Measurements from ENCODE around the gene UGT1A9.

UGT1A9 gene

DNA sequence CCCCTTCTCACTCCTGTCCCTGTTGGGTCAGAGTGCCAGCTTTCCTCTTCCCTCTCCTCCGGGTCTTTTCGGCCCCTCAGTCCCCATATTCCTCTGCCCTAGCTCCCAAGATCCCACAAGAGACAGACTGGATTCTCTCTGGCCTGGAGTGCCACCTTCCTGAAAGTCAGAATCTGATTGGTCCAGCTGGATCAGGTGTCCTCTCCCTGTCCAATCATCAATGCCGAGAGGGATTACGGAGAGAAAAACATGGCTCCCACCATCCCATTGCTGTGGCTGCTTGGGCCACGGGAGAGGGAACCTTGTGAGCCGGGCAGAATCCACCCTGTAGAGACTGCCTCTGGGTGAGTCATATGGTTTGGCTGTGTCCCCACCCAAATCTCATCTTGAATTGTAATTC lies 103.7 kb downstream of the UGT1A9 start:
- ChIA-PET POLR2A (no interaction called here), CTCF (no interaction called here)
- TF ChIP-seq LEF1 (IDR thresholded peaks at IDR 0.05; ENCODE audit: borderline replicate concordance) (no peak), ZNF384 (IDR thresholded peaks at IDR 0.05) (no peak), BHLHE40 (IDR thresholded peaks at IDR 0.05; ENCODE audit: borderline replicate concordance) (no peak), FOXA1 (IDR thresholded peaks at IDR 0.05) (no peak), CTBP1 (IDR thresholded peaks at IDR 0.05; ENCODE audit: borderline replicate concordance) (no peak), HDGF (IDR thresholded peaks at IDR 0.05; ENCODE audit: borderline replicate concordance) (no peak), NFRKB (IDR thresholded peaks at IDR 0.05) (no peak), SP1 (IDR thresholded peaks at IDR 0.05) (no peak), L3MBTL2 (conservative IDR thresholded peaks at IDR 0.05) (no peak), TARDBP (IDR thresholded peaks at IDR 0.05) (no peak)
- TF ChIP-seq, protein P1, sequence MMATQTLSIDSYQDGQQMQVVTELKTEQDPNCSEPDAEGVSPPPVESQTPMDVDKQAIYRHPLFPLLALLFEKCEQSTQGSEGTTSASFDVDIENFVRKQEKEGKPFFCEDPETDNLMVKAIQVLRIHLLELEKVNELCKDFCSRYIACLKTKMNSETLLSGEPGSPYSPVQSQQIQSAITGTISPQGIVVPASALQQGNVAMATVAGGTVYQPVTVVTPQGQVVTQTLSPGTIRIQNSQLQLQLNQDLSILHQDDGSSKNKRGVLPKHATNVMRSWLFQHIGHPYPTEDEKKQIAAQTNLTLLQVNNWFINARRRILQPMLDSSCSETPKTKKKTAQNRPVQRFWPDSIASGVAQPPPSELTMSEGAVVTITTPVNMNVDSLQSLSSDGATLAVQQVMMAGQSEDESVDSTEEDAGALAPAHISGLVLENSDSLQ (IDR thresholded peaks at IDR 0.05) = no peak
- DNase-seq (ENCODE audit: extremely low spot score) = no peak

DNA sequence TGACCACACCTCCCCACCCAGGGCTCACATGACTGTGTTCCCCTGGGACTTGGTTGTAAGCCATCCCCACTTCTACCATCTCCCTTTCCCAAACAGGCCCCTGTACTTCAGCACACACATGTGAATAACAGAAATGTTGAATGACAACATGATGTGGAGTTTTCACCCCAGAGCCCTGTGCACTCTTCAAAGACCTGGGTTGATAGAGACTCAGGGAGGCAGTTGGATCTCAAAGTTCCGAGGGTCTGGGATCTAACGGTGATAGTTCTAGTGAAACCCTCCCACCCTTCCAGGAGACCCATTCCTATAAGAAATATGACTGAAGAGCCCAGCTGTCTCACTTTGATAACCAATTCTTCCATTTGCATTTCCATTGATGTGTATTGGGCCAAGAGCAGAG lies 106.3 kb downstream of the UGT1A9 start, which contains the start of gene MROH2A:
TSS of gene MROH2A (plus strand) at position 301 of the 400 bp plus-strand sequence. CDS start 1,029 bp downstream, outside the sequence.
- DNase-seq (ENCODE audit: extremely low spot score) = no peak
- CTCF ChIA-PET = no interaction called here
- POLR2A ChIA-PET = no interaction called here
- TF ChIP-seq FOXA1 (IDR thresholded peaks at IDR 0.05) (no peak), L3MBTL2 (conservative IDR thresholded peaks at IDR 0.05) (no peak), SUZ12 (IDR thresholded peaks at IDR 0.05) (no peak), ZNF384 (IDR thresholded peaks at IDR 0.05) (no peak), CTBP1 (IDR thresholded peaks at IDR 0.05; ENCODE audit: borderline replicate concordance) (no peak)

DNA sequence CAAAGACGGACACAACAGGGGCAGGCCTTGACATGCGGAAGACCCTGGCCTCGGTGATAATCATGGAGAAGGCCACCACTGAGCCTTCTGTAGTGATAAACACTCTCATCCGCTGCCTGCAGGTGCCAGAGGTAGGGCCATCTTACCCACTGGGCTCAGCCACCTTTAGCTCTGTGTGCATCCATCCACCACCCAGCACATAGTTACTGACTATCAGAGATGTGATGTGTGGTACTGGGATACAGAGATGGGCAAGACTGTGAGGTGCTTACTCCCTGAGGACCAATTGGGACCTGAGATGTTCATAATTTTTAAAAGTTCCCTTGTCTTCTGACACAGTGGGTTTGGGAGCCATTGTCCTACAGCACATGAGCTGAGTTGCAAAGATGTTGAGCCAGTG lies 108.0 kb downstream of the UGT1A9 start:
- POLR2A ChIA-PET = no interaction called here

DNA sequence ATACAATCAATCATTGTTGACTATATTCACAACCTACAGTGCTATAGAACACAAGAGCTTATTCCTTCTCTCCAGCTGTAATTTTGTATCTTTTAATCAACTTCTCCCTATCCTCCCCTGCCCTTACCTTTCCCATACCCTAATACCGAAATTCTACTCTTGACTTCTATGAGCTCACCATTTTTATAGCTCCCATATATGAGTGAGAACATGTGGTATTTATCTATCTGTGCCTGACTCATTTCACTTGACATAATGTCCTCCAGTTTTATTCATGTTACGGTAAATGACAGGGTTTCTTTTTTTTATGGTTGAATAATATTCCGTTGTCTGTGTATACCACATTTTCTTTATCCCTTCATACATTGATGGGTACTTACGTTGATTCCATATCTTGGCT lies 109.1 kb downstream of the UGT1A9 start:
- no peak for DNase-seq (ENCODE audit: extremely low spot score)
- POLR2A ChIA-PET = no interaction called here
- TF ChIP-seq HDGF (IDR thresholded peaks at IDR 0.05; ENCODE audit: borderline replicate concordance) (no peak), ARNT (IDR thresholded peaks at IDR 0.05) (no peak), NFRKB (IDR thresholded peaks at IDR 0.05) (no peak), FOXA1 (IDR thresholded peaks at IDR 0.05) (no peak), TARDBP (IDR thresholded peaks at IDR 0.05) (no peak), ELF4 (IDR thresholded peaks at IDR 0.05) (no peak), SUZ12 (IDR thresholded peaks at IDR 0.05) (no peak), ZNF384 (IDR thresholded peaks at IDR 0.05) (no peak), BHLHE40 (IDR thresholded peaks at IDR 0.05; ENCODE audit: borderline replicate concordance) (no peak), FOXK2 (IDR thresholded peaks at IDR 0.05) (no peak), L3MBTL2 (conservative IDR thresholded peaks at IDR 0.05) (no peak), FOXM1 (IDR thresholded peaks at IDR 0.05; ENCODE audit: borderline replicate concordance) (no peak), LEF1 (IDR thresholded peaks at IDR 0.05; ENCODE audit: borderline replicate concordance) (no peak), CTBP1 (IDR thresholded peaks at IDR 0.05; ENCODE audit: borderline replicate concordance) (no peak), SP1 (IDR thresholded peaks at IDR 0.05) (no peak)
- TF ChIP-seq, protein P1 (IDR thresholded peaks at IDR 0.05) = no peak
- CTCF ChIA-PET = interaction anchor here (0.6 kb wide), 1 partner anchor 1168 kb away, joined by 3 read pairs; no protein-coding TSS in a partner anchor

More for the DNA sequence above, 108.0 kb downstream of the UGT1A9 start:
- DNase-seq (ENCODE audit: extremely low spot score) = no peak
- CTCF ChIA-PET = no interaction called here
- TF ChIP-seq HDGF (IDR thresholded peaks at IDR 0.05; ENCODE audit: borderline replicate concordance) = no peak
- TF ChIP-seq ARNT (IDR thresholded peaks at IDR 0.05) = no peak
- no peak for TF ChIP-seq CTBP1 (IDR thresholded peaks at IDR 0.05; ENCODE audit: borderline replicate concordance)
- TF ChIP-seq FOXA1 (IDR thresholded peaks at IDR 0.05) = no peak

DNA sequence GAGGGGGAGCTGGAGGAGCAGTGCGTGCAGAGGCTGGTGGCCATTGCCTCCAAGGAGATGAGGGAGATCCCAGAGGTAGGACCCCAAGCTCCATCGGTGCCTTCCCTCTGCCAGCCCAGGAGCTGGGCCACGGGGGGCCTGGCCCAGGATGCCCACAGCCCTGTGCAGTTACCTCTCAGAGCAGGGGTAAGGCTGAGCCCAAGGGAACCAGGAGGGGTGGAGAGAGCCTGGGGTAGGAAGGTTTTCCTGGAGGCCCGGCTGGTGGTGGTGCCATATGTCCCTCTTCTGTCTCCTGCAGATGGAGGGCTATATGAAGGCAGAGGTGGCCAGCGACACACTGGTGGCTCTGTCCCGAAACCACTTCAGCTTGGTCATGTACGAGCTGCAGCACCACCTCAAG lies 117.9 kb downstream of the UGT1A9 start:
- no peak for TF ChIP-seq FOXA1 (IDR thresholded peaks at IDR 0.05)
- TF ChIP-seq SP1 (IDR thresholded peaks at IDR 0.05) = no peak
- TF ChIP-seq FOXM1 (IDR thresholded peaks at IDR 0.05; ENCODE audit: borderline replicate concordance) = no peak
- TF ChIP-seq, protein P1 (IDR thresholded peaks at IDR 0.05) = no peak
- no peak for TF ChIP-seq CTBP1 (IDR thresholded peaks at IDR 0.05; ENCODE audit: borderline replicate concordance)
- TF ChIP-seq SUZ12 (IDR thresholded peaks at IDR 0.05) = no peak
- TF ChIP-seq TARDBP (IDR thresholded peaks at IDR 0.05) = no peak
- no peak for TF ChIP-seq L3MBTL2 (conservative IDR thresholded peaks at IDR 0.05)
- TF ChIP-seq ARNT (IDR thresholded peaks at IDR 0.05) = no peak
- TF ChIP-seq BHLHE40 (IDR thresholded peaks at IDR 0.05; ENCODE audit: borderline replicate concordance) = no peak
- no peak for TF ChIP-seq HDGF (IDR thresholded peaks at IDR 0.05; ENCODE audit: borderline replicate concordance)
- TF ChIP-seq LEF1 (IDR thresholded peaks at IDR 0.05; ENCODE audit: borderline replicate concordance) = no peak
- TF ChIP-seq ZNF384 (IDR thresholded peaks at IDR 0.05) = no peak
- no peak for TF ChIP-seq ELF4 (IDR thresholded peaks at IDR 0.05)
- TF ChIP-seq FOXK2 (IDR thresholded peaks at IDR 0.05) = no peak
- TF ChIP-seq NFRKB (IDR thresholded peaks at IDR 0.05) = no peak
- DNase-seq (ENCODE audit: extremely low spot score) = no peak
- POLR2A ChIA-PET = no interaction called here
- CTCF ChIA-PET = no interaction called here

DNA sequence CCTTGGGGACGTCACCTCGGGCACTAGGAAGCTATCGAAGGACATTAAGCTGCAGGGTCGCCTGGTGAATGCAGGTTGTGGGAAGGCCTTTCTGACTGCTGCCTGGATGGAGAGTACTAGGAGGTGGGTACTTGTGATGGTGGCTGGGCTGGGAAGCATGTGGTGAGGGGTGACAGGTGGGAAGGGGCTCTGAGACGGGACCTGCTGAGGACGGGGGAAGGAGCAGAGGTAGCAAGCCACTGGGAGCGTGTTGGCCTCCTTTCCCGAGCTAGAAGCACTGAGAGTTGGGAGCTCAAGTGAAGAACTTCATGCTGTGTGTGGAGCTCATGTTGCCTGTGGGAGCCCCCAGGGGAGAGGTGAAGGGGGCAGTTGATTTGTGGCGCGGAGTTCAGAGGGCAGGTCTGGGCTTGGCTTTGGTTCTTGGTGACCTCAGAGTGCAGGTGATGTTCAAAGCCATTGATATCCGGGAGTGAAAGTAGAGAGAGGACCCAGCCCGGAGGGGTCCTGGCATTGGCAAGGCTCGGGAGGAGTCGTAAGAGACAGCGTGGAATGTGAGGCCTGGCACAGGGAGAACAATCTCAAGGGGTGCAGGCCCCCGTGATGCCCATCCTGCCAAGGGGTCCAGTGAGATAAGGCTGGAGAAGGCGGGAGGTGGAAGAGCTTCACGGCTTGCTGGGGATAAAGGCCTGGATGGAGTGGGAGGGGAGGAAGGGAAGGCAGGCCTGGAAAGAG lies 119.6 kb downstream of the UGT1A9 start:
- no peak for TF ChIP-seq L3MBTL2 (conservative IDR thresholded peaks at IDR 0.05)
- TF ChIP-seq, protein P1 (IDR thresholded peaks at IDR 0.05) = no peak
- no peak for TF ChIP-seq SUZ12 (IDR thresholded peaks at IDR 0.05)
- TF ChIP-seq TARDBP (IDR thresholded peaks at IDR 0.05) = no peak
- TF ChIP-seq CTBP1 (IDR thresholded peaks at IDR 0.05; ENCODE audit: borderline replicate concordance) = no peak
- no peak for TF ChIP-seq FOXK2 (IDR thresholded peaks at IDR 0.05)
- TF ChIP-seq LEF1 (IDR thresholded peaks at IDR 0.05; ENCODE audit: borderline replicate concordance) = no peak
- TF ChIP-seq SP1 (IDR thresholded peaks at IDR 0.05) = no peak
- TF ChIP-seq ZNF384 (IDR thresholded peaks at IDR 0.05) = no peak
- TF ChIP-seq HDGF (IDR thresholded peaks at IDR 0.05; ENCODE audit: borderline replicate concordance) = no peak
- no peak for TF ChIP-seq ARNT (IDR thresholded peaks at IDR 0.05)
- no peak for TF ChIP-seq ELF4 (IDR thresholded peaks at IDR 0.05)
- no peak for TF ChIP-seq BHLHE40 (IDR thresholded peaks at IDR 0.05; ENCODE audit: borderline replicate concordance)
- TF ChIP-seq NFRKB (IDR thresholded peaks at IDR 0.05) = no peak
- CTCF ChIA-PET = no interaction called here

More for the DNA sequence above, 119.6 kb downstream of the UGT1A9 start:
- DNase-seq (ENCODE audit: extremely low spot score) = no peak
- POLR2A ChIA-PET = no interaction called here

Data from HEK293T (cell line).